Activated CD8-positive, alpha-beta T cell treated with anti-CD3 and anti-CD28 coated beads for 36 hours (primary cell): Measurements from ENCODE around the gene EXOC8. TPM values are rescaled to one million over a fixed set of nuclear protein-coding genes. Genes with fewer than 3 reads are reported as not detected.

ENCODE experiments used
- ATAC-seq: fragments of 200-7000 bp; cut with Tn5 transposase; one replicate; pipeline ENCODE4 v1.10.0; 2021; ENCODE audit warnings: mild to moderate bottlenecking, moderate library complexity
- CTCF ChIA-PET: fragments of 350-600 bp; sonication (Branson Sonifier 250); formaldehyde crosslinking; loops from one replicate; lab custom pipeline; 2021; ENCODE audit warnings: antibody characterized with exemption; lab: Charles Lee
- POLR2A ChIA-PET: fragments of 350-600 bp; sonication (Branson Sonifier 250); formaldehyde crosslinking; loops from one replicate; lab custom pipeline; 2021; ENCODE audit warnings: antibody characterized with exemption; lab: Charles Lee
- DNase-seq: peaks from one replicate; pipeline ENCODE4 v3.0.0-alpha.2; 2020
- H3K27ac Mint-ChIP-seq: one replicate; pipeline ENCODE4 v1.8.0; 2021; ENCODE audit warnings: mild to moderate bottlenecking, mixed read lengths
- H3K27me3 Mint-ChIP-seq: one replicate; pipeline ENCODE4 v1.8.0; 2021; ENCODE audit warnings: mixed read lengths
- H3K36me3 Mint-ChIP-seq: one replicate; pipeline ENCODE4 v1.8.0; 2021; ENCODE audit warnings: low read depth, mixed read lengths
- H3K4me1 Mint-ChIP-seq: one replicate; pipeline ENCODE4 v1.8.0; 2021; ENCODE audit warnings: low read depth, mixed read lengths
- H3K4me3 Mint-ChIP-seq: one replicate; pipeline ENCODE4 v1.8.0; 2021; ENCODE audit warnings: mild to moderate bottlenecking, moderate library complexity, mixed read lengths
- H3K9me3 Mint-ChIP-seq: one replicate; pipeline ENCODE4 v1.8.0; 2021; ENCODE audit warnings: mixed read lengths
- intact Hi-C: fragments of 100-400 bp; cut with micrococcal nuclease; formaldehyde crosslinking; loops from one replicate; pipeline ENCODE4 v1.10.0; 2022
- total RNA-seq, 2 experiments: library from RNA; stranded (reverse); gene quantifications; one replicate each; pipeline ENCODE4 v1.2.3, GENCODE V29; 2021
- TF ChIP-seq, protein P1 (sequence below): fragments of 200-600 bp; IDR thresholded peaks from one replicate; pipeline ENCODE4 v1.8.0; 2022; ENCODE audit warnings: antibody characterized with exemption, mild to moderate bottlenecking

Gene EXOC8
- total RNA-seq, 2 experiments from 2014 or later = 12.8 to 13.7 TPM

GRCh38 chr1:231362325-231362724 is 24.7 kb upstream of the EXOC8 start:
- ChIA-PET CTCF (interaction anchor here (0.6 to 2.7 kb wide), 12 partner anchors 10 to 252 kb away, joined by 3 to 14 read pairs (median 5); partner anchors contain the start of genes EXOC8 and SPRTN), POLR2A (interaction anchor here (0.7 to 1.9 kb wide), 3 partner anchors 24 to 132 kb away, joined by 3 to 5 read pairs (median 4); partner anchors contain the start of genes EXOC8 and SPRTN)
- no peak for DNase-seq
- ATAC-seq = no peak
- TF ChIP-seq, protein P1, sequence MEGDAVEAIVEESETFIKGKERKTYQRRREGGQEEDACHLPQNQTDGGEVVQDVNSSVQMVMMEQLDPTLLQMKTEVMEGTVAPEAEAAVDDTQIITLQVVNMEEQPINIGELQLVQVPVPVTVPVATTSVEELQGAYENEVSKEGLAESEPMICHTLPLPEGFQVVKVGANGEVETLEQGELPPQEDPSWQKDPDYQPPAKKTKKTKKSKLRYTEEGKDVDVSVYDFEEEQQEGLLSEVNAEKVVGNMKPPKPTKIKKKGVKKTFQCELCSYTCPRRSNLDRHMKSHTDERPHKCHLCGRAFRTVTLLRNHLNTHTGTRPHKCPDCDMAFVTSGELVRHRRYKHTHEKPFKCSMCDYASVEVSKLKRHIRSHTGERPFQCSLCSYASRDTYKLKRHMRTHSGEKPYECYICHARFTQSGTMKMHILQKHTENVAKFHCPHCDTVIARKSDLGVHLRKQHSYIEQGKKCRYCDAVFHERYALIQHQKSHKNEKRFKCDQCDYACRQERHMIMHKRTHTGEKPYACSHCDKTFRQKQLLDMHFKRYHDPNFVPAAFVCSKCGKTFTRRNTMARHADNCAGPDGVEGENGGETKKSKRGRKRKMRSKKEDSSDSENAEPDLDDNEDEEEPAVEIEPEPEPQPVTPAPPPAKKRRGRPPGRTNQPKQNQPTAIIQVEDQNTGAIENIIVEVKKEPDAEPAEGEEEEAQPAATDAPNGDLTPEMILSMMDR = no peak
- Mint-ChIP-seq H3K4me3 (no peak overlapping the region), H3K27ac (no peak overlapping the region), H3K4me1 (peaks cover 6% of the 10 kb centered on the region), H3K36me3 (peaks cover 30% of the 10 kb centered on the region), H3K27me3 (no peaks in the 10 kb centered on the region), H3K9me3 (no peaks in the 10 kb centered on the region)
- intact Hi-C loops = loop anchor here (5.0 kb wide), 1 partner anchor 60 kb away; the partner anchor contains the start of gene EGLN1

GRCh38 chr1:231359113-231359512 is 21.5 kb upstream of the EXOC8 start:
- Mint-ChIP-seq H3K27me3 (no peaks in the 10 kb centered on the region), H3K9me3 (no peaks in the 10 kb centered on the region), H3K4me3 (no peak overlapping the region), H3K4me1 (peaks cover 6% of the 10 kb centered on the region), H3K36me3 (peaks cover 17% of the 10 kb centered on the region), H3K27ac (no peak overlapping the region)
- POLR2A ChIA-PET = no interaction called here
- intact Hi-C loops = loop anchor here (5.0 kb wide), 1 partner anchor 243 kb away; no protein-coding TSS in a partner anchor
- CTCF ChIA-PET = interaction anchor here (0.7 to 1.4 kb wide), 3 partner anchors 22 to 240 kb away, joined by 3 to 4 read pairs (median 4); no protein-coding TSS in a partner anchor
- TF ChIP-seq, protein P1 = no peak
- ATAC-seq = no peak
- peak; percentile 14 for DNase-seq

DNA sequence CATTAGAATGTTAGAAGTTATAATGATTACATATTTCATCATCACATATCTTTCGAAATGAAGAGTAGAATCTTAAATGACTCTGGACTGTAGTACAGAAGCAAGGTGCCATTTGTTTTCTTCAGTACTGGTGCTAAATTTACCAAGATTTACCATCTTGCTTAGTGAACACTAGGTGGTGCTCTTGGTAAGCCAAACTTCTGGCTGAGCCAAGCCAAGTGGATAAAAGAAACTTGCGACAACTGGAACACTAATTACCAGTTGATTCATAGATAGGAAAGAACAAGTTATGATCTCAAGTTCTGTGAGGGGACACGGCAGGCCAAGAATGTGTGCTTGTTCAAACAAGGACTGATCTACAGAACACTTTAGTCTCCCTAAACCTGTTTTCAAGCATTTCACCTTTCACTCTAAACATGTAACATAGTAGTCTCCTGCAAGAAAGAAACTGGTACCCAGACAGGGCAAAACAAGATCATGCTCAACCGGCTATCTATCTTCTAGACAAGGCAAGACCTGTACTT is 20.2 kb upstream of the EXOC8 start:
- ChIA-PET CTCF (interaction anchor here (0.7 to 2.5 kb wide), 28 partner anchors 9 to 297 kb away, joined by 3 to 23 read pairs (median 4); partner anchors contain the start of genes EXOC8 and TSNAX), POLR2A (interaction anchor here (1.5 kb wide), 1 partner anchor 19 kb away, joined by 7 read pairs; the partner anchor contains the start of genes EXOC8 and SPRTN)
- ATAC-seq (peak; percentile 89), DNase-seq (peak; percentile 46)
- Mint-ChIP-seq H3K9me3 (no peaks in the 10 kb centered on the region), H3K4me1 (peaks cover 6% of the 10 kb centered on the region), H3K27ac (no peak overlapping the region), H3K4me3 (no peak overlapping the region), H3K27me3 (no peaks in the 10 kb centered on the region), H3K36me3 (peaks cover 15% of the 10 kb centered on the region)
- TF ChIP-seq, protein P1 = peak; percentile 84
- intact Hi-C loops = loop anchor here (5.0 kb wide), 1 partner anchor 244 kb away; no protein-coding TSS in a partner anchor

- TF ChIP-seq, protein P1 = no peak
- no peak overlapping the region for H3K27ac Mint-ChIP-seq
These were observed 19.6 kb upstream of the EXOC8 start for GRCh38 chr1:231357187-231357772.

More at GRCh38 chr1:231357187-231357772, 19.6 kb upstream of the EXOC8 start:
- intact Hi-C loops = loop anchor here (5.0 kb wide), 1 partner anchor 245 kb away; no protein-coding TSS in a partner anchor
- ATAC-seq = no peak
- peaks cover 6% of the 10 kb centered on the region for H3K4me1 Mint-ChIP-seq
- ChIA-PET CTCF (interaction anchor here (0.6 to 2.5 kb wide), 31 partner anchors 8 to 298 kb away, joined by 3 to 23 read pairs (median 4); partner anchors contain the start of genes EXOC8 and TSNAX), POLR2A (interaction anchor here (0.6 to 1.5 kb wide), 2 partner anchors 19 to 107 kb away, joined by 3 to 7 read pairs; partner anchors contain the start of genes EXOC8 and SPRTN)
- H3K9me3 Mint-ChIP-seq = no peaks in the 10 kb centered on the region
- H3K36me3 Mint-ChIP-seq = peaks cover 13% of the 10 kb centered on the region
- DNase-seq = no peak
- no peaks in the 10 kb centered on the region for H3K27me3 Mint-ChIP-seq
- no peak overlapping the region for H3K4me3 Mint-ChIP-seq
